Hepatocyte (in vitro differentiated cells): Measurements from ENCODE around the gene EXOSC7. TPM values are rescaled to one million over a fixed set of nuclear protein-coding genes. Genes with fewer than 3 reads are reported as not detected.

Experiments
- DNase-seq: peaks from one replicate; pipeline ENCODE4 v3.0.0-alpha.2; 2016; ENCODE audit warnings: low spot score
- H2AFZ ChIP-seq: fragments of 200-600 bp; sonication (generic); 2 replicates; pipeline ENCODE4 v1.6.0; 2016; ENCODE audit warnings: antibody characterized with exemption, mild to moderate bottlenecking
- H3K27ac ChIP-seq: fragments of 200-600 bp; sonication (generic); 2 replicates; pipeline ENCODE4 v1.5.1; 2016; ENCODE audit warnings: mild to moderate bottlenecking
- H3K27me3 ChIP-seq: fragments of 200-600 bp; sonication (generic); 2 replicates; pipeline ENCODE4 v1.6.1; 2016
- H3K36me3 ChIP-seq: fragments of 200-600 bp; sonication (generic); replicated peaks from 2 replicates; pipeline ENCODE4 v1.5.1; 2016; ENCODE audit warnings: low read depth; ENCODE audit not compliant: insufficient read depth
- H3K4me1 ChIP-seq: fragments of 200-600 bp; sonication (generic); 2 replicates; pipeline ENCODE4 v1.5.1; 2016; ENCODE audit warnings: mild to moderate bottlenecking, moderate library complexity; ENCODE audit not compliant: insufficient read depth
- H3K4me2 ChIP-seq: fragments of 200-600 bp; sonication (generic); 2 replicates; pipeline ENCODE4 v1.6.0; 2016
- H3K4me3 ChIP-seq: fragments of 200-600 bp; sonication (generic); 2 replicates; pipeline ENCODE4 v1.5.1; 2016; ENCODE audit warnings: mild to moderate bottlenecking
- H3K79me2 ChIP-seq: fragments of 200-600 bp; sonication (generic); 2 replicates; pipeline ENCODE4 v1.6.0; 2017; ENCODE audit warnings: mild to moderate bottlenecking
- H3K9me2 ChIP-seq: fragments of 200-600 bp; sonication (generic); replicated peaks from 2 replicates; pipeline ENCODE4 v1.6.0; 2017; ENCODE audit warnings: mild to moderate bottlenecking; ENCODE audit not compliant: insufficient read depth
- H3K9me3 ChIP-seq: fragments of 200-600 bp; sonication (generic); 2 replicates; pipeline ENCODE4 v1.5.1; 2016; ENCODE audit warnings: low read depth, mild to moderate bottlenecking
- H4K20me1 ChIP-seq: fragments of 200-600 bp; sonication (generic); 2 replicates; pipeline ENCODE4 v1.6.0; 2016; ENCODE audit warnings: mild to moderate bottlenecking; ENCODE audit not compliant: insufficient read depth, poor library complexity, severe bottlenecking
- EZH2 ChIP-seq: fragments of 200-600 bp; sonication (generic); IDR thresholded peaks from 2 replicates; pipeline ENCODE4 v1.6.1; 2016; ENCODE audit warnings: antibody characterized with exemption, mild to moderate bottlenecking, borderline replicate concordance
- EZH2phosphoT487 ChIP-seq: fragments of 200-600 bp; sonication (generic); IDR thresholded peaks from one replicate; pipeline ENCODE4 v1.6.1; 2018; ENCODE audit warnings: antibody characterized with exemption, mild to moderate bottlenecking, low read depth, moderate library complexity; ENCODE audit not compliant: unreplicated experiment, severe bottlenecking
- WGBS: methylation state at CpG from one replicate; pipeline ENCODE4 v1.1.6; 2016; ENCODE audit warnings: low lambda C conversion rate; ENCODE audit errors: missing lambda C conversion rate; 5-methylcytosine and 5-hydroxymethylcytosine counted together
- polyA plus RNA-seq: library from polyadenylated mRNA; unstranded; fragments of >200 nt; fragmentation: Nextera tagmentation; extraction: Ambion mirVana; gene quantifications from 2 replicates; pipeline ENCODE4 v1.2.1, GENCODE V29; 2016
- total RNA-seq: library from RNA; depleted of rRNA; stranded (reverse); fragments of >200 nt; gene quantifications from 2 replicates; pipeline ENCODE4 v1.2.3, GENCODE V29; 2014
- TF ChIP-seq, protein P1 (sequence below): fragments of 200-600 bp; sonication (generic); IDR thresholded peaks from 2 replicates; pipeline ENCODE4 v1.5.1; 2016; ENCODE audit warnings: antibody characterized with exemption, mild to moderate bottlenecking; ENCODE audit not compliant: poor library complexity

EXOSC7 gene
- total and polyA plus RNA-seq, 2 experiments from 2014 or later, result 53.3 to 55.8 TPM

DNA sequence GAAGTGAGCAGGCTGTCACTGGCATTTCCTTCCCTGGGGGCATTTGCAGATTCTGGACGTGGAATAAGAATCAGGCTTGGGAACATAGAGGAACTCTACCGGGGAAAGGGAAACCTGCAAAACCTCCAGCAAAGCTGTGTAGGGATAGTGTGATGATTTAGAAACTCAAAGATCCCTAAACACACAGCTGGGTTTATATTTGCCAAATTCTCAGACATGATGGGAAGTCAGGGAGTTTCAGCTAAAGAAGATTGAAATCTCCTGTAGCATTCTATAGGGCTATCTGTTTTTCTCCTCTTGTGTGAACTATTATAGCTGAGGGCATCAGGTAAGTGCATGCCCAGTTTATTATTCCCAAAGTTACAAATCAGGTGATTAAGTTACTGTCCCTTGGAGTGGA is 40.9 kb downstream of the EXOSC7 start:
- no peaks in the 10 kb centered on the region for H3K27me3 ChIP-seq
- H3K4me3 ChIP-seq, result no peak overlapping the region
- no peaks in the 10 kb centered on the region for H3K36me3 ChIP-seq
- no peaks in the 10 kb centered on the region for H3K79me2 ChIP-seq
- no peak overlapping the region for H3K27ac ChIP-seq
- 62% methylated on average over 2 of the region's 2 CpGs for WGBS
- TF ChIP-seq EZH2, result no peak
- no peak for TF ChIP-seq EZH2phosphoT487
- TF ChIP-seq, protein P1, sequence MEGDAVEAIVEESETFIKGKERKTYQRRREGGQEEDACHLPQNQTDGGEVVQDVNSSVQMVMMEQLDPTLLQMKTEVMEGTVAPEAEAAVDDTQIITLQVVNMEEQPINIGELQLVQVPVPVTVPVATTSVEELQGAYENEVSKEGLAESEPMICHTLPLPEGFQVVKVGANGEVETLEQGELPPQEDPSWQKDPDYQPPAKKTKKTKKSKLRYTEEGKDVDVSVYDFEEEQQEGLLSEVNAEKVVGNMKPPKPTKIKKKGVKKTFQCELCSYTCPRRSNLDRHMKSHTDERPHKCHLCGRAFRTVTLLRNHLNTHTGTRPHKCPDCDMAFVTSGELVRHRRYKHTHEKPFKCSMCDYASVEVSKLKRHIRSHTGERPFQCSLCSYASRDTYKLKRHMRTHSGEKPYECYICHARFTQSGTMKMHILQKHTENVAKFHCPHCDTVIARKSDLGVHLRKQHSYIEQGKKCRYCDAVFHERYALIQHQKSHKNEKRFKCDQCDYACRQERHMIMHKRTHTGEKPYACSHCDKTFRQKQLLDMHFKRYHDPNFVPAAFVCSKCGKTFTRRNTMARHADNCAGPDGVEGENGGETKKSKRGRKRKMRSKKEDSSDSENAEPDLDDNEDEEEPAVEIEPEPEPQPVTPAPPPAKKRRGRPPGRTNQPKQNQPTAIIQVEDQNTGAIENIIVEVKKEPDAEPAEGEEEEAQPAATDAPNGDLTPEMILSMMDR, result no peak
- H3K9me2 ChIP-seq, result no peaks in the 10 kb centered on the region
- H3K4me1 ChIP-seq, result peaks cover 5% of the 10 kb centered on the region
- H2AFZ ChIP-seq, result no peak overlapping the region
- no peak for DNase-seq
- no peaks in the 10 kb centered on the region for H4K20me1 ChIP-seq
- H3K9me3 ChIP-seq, result no peaks in the 10 kb centered on the region
- no peak overlapping the region for H3K4me2 ChIP-seq

DNA sequence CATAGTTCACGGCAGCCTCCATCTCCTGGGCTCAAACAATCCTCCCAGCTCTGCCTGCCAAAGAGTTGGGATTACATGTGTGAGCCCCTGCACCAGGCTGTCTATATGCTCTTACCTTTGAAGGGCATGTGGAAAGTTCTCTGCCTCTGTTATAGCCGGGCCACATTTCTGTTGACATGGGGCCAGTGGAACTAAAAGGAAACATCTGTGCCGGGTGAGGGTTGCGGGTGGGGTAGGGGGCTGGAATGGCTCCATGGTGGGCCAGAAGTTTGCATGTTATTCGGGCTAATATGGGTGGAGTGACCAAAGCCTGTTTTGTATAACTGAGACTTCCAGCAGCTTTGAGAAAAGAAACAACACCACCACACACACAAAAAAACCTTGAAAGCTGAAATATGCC is 41.8 kb downstream of the EXOSC7 start:
- no peaks in the 10 kb centered on the region for H3K4me1 ChIP-seq
- no peak overlapping the region for H3K4me3 ChIP-seq
- H3K27ac ChIP-seq, result no peak overlapping the region
- no peaks in the 10 kb centered on the region for H3K27me3 ChIP-seq
- 79% methylated on average over 5 of the region's 5 CpGs for WGBS
- TF ChIP-seq, protein P1, result no peak
- TF ChIP-seq EZH2 (no peak), EZH2phosphoT487 (no peak)
- no peak for DNase-seq
- H3K9me2 ChIP-seq, result no peaks in the 10 kb centered on the region
- no peaks in the 10 kb centered on the region for H3K36me3 ChIP-seq
- no peak overlapping the region for H2AFZ ChIP-seq
- H4K20me1 ChIP-seq, result no peaks in the 10 kb centered on the region
- no peak overlapping the region for H3K4me2 ChIP-seq
- no peaks in the 10 kb centered on the region for H3K79me2 ChIP-seq
- H3K9me3 ChIP-seq, result no peaks in the 10 kb centered on the region

DNA sequence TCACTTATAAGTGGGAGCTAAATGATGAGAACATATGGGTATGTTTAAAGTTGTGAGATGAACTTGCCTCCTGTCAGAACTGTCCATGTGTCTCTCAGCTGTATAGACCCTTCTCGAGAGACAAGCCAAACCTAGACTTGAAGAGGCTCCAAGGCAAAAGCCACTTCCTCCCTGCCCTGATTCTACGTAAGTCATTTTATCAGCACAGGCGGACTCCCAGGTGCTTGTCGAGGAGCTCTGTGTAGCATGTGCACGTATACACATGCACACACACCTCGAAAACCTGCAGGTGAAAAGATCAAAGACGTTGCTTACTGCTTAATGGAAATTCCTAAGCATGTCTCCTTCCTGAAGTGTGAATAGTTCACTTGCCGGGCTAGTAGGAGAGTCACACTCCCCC is 44.5 kb downstream of the EXOSC7 start:
- Histone ChIP-seq H3K36me3 (no peaks in the 10 kb centered on the region), H3K4me3 (no peak overlapping the region), H3K27me3 (no peaks in the 10 kb centered on the region), H3K9me2 (no peaks in the 10 kb centered on the region), H3K4me1 (peaks cover under 1% of the 10 kb centered on the region), H3K4me2 (no peak overlapping the region), H3K27ac (no peak overlapping the region), H3K79me2 (no peaks in the 10 kb centered on the region), H4K20me1 (no peaks in the 10 kb centered on the region), H3K9me3 (no peaks in the 10 kb centered on the region), H2AFZ (no peak overlapping the region)
- TF ChIP-seq, protein P1, result no peak
- no peak for TF ChIP-seq EZH2
- no peak for TF ChIP-seq EZH2phosphoT487
- DNase-seq, result no peak
- 81% methylated on average over 8 of the region's 8 CpGs for WGBS
